HG03571 (cell line): ENCODE results near the gene TIMM50.
"Not testable (repeated sequence)": the region's sequence is repeated elsewhere in the genome, so short reads cannot be mapped to it uniquely, and the experiment has no call there.

Experiments used
- ATAC-seq: cut with Tn5 transposase; IDR thresholded peaks from one replicate; pipeline ENCODE4 v1.9.1; 2021; ENCODE audit not compliant: unreplicated experiment

The TIMM50 gene

GRCh38 chr19:39480337-39481228 lies at the start of gene TIMM50:
TIMM50 (plus strand) TSS chr19:39480838; CDS start chr19:39480854, 16 bp downstream.
- peak; percentile 81 for ATAC-seq

GRCh38 chr19:39432677-39433025 lies 48.0 kb upstream of the TIMM50 start:
- no peak for ATAC-seq

- ATAC-seq, result no peak
These were observed 47.1 kb upstream of the TIMM50 start for GRCh38 chr19:39433480-39434079.

- no peak for ATAC-seq
These were observed 46.2 kb upstream of the TIMM50 start for GRCh38 chr19:39434123-39435076.

GRCh38 chr19:39435499-39436349 lies 44.9 kb upstream of the TIMM50 start, which contains the start of gene RPS16:
RPS16 (minus strand) TSS chr19:39435949; CDS start chr19:39435895, 54 bp downstream.
- peak; percentile 57 for ATAC-seq

- no peak for ATAC-seq
These were observed 44.3 kb upstream of the TIMM50 start for GRCh38 chr19:39436350-39436716.

GRCh38 chr19:39438270-39438934 lies 42.2 kb upstream of the TIMM50 start:
- ATAC-seq, result no peak

- ATAC-seq, result no peak
These were observed 35.9 kb upstream of the TIMM50 start for GRCh38 chr19:39444598-39445195.

GRCh38 chr19:39445196-39446111 lies 35.2 kb upstream of the TIMM50 start, which contains the start of gene SUPT5H:
SUPT5H (plus strand) TSS chr19:39445582; CDS start chr19:39445891, 309 bp downstream.
- ATAC-seq, result peak; percentile 67

- no peak for ATAC-seq
These were observed 34.1 kb upstream of the TIMM50 start for GRCh38 chr19:39446365-39447084.

- ATAC-seq, result no peak
These were observed 32.4 kb upstream of the TIMM50 start for GRCh38 chr19:39448271-39448670.

- no peak for ATAC-seq
These were observed 31.4 kb upstream of the TIMM50 start for GRCh38 chr19:39449116-39449797.

- ATAC-seq, result not testable (repeated sequence)
These were observed 29.4 kb upstream of the TIMM50 start for GRCh38 chr19:39451257-39451656.

- ATAC-seq, result no peak
These were observed 17.2 kb upstream of the TIMM50 start for GRCh38 chr19:39463403-39463802.

GRCh38 chr19:39465956-39466747 lies 14.5 kb upstream of the TIMM50 start:
- ATAC-seq, result no peak

GRCh38 chr19:39467941-39468340 lies 12.7 kb upstream of the TIMM50 start:
- ATAC-seq, result no peak
